Measurements from ENCODE around the gene ABL1.
"Not testable (repeated sequence)": the region's sequence is repeated elsewhere in the genome, so short reads cannot be mapped to it uniquely, and the experiment has no call there.

ABL1 gene

GRCh38 chr9:130847306-130848217 lies 12.5 kb downstream of the ABL1 start:
- in situ Hi-C loops (cut with MboI; ENCODE audit: low sequenced_read_pairs), result no loop called here

GRCh38 chr9:130848514-130848913 lies 13.5 kb downstream of the ABL1 start:
- in situ Hi-C loops (cut with MboI; ENCODE audit: low sequenced_read_pairs), result not testable (repeated sequence)

- in situ Hi-C loops (cut with MboI; ENCODE audit: low sequenced_read_pairs), result no loop called here
Observed at GRCh38 chr9:130849356-130849755, 14.3 kb downstream of the ABL1 start.

- in situ Hi-C loops (cut with MboI; ENCODE audit: low sequenced_read_pairs), result no loop called here
Observed at GRCh38 chr9:130852801-130853200, 17.7 kb downstream of the ABL1 start.

- in situ Hi-C loops (cut with MboI; ENCODE audit: low sequenced_read_pairs), result no loop called here
Observed at GRCh38 chr9:130854092-130854491, 19.0 kb downstream of the ABL1 start.

- in situ Hi-C loops (cut with MboI; ENCODE audit: low sequenced_read_pairs), result no loop called here
Observed at GRCh38 chr9:130854835-130855234, 19.8 kb downstream of the ABL1 start.

- in situ Hi-C loops (cut with MboI; ENCODE audit: low sequenced_read_pairs), result no loop called here
Observed at GRCh38 chr9:130856474-130856873, 21.4 kb downstream of the ABL1 start.

GRCh38 chr9:130857864-130858738 lies 23.0 kb downstream of the ABL1 start:
- in situ Hi-C loops (cut with MboI; ENCODE audit: low sequenced_read_pairs), result no loop called here

GRCh38 chr9:130858739-130859705 lies 24.0 kb downstream of the ABL1 start:
- in situ Hi-C loops (cut with MboI; ENCODE audit: low sequenced_read_pairs), result no loop called here

GRCh38 chr9:130860458-130861316 lies 25.6 kb downstream of the ABL1 start:
- in situ Hi-C loops (cut with MboI; ENCODE audit: low sequenced_read_pairs), result no loop called here

- in situ Hi-C loops (cut with MboI; ENCODE audit: low sequenced_read_pairs), result no loop called here
Observed at GRCh38 chr9:130861372-130862180, 26.5 kb downstream of the ABL1 start.

GRCh38 chr9:130862217-130862616 lies 27.2 kb downstream of the ABL1 start:
- in situ Hi-C loops (cut with MboI; ENCODE audit: low sequenced_read_pairs), result no loop called here

- in situ Hi-C loops (cut with MboI; ENCODE audit: low sequenced_read_pairs), result no loop called here
Observed at GRCh38 chr9:130862747-130863146, 27.7 kb downstream of the ABL1 start.

GRCh38 chr9:130864541-130864940 lies 29.5 kb downstream of the ABL1 start:
- in situ Hi-C loops (cut with MboI; ENCODE audit: low sequenced_read_pairs), result no loop called here

GRCh38 chr9:130865921-130866320 lies 30.9 kb downstream of the ABL1 start:
- in situ Hi-C loops (cut with MboI; ENCODE audit: low sequenced_read_pairs), result no loop called here

GRCh38 chr9:130866474-130866965 lies 31.5 kb downstream of the ABL1 start:
- in situ Hi-C loops (cut with MboI; ENCODE audit: low sequenced_read_pairs), result no loop called here

- in situ Hi-C loops (cut with MboI; ENCODE audit: low sequenced_read_pairs), result no loop called here
Observed at GRCh38 chr9:130867556-130867955, 32.5 kb downstream of the ABL1 start.

- in situ Hi-C loops (cut with MboI; ENCODE audit: low sequenced_read_pairs), result no loop called here
Observed at GRCh38 chr9:130868230-130868629, 33.2 kb downstream of the ABL1 start.

GRCh38 chr9:130869250-130869649 lies 34.2 kb downstream of the ABL1 start:
- in situ Hi-C loops (cut with MboI; ENCODE audit: low sequenced_read_pairs), result no loop called here

All from hTERT RPE-1 (cell line).